H1 (cell line): ENCODE data around the gene ABCC4.

Experiments
- CEBPB ChIP-seq: IDR thresholded peaks from 2 replicates; pipeline ENCODE4 v1.6.1; 2012; ENCODE audit warnings: low read depth, low read length
- CTCF ChIP-seq, 3 experiments: IDR thresholded peaks; 1 replicate in 2 of 3; 2 replicates in 1 of 3; pipeline versions ENCODE4 v1.5.1 to v1.6.1; 2011; ENCODE audit warnings: low read length in 3 of 3, mild to moderate bottlenecking in 3 of 3, inconsistent platforms in 2 of 3, low read depth in 1 of 3, moderate library complexity in 1 of 3; ENCODE audit not compliant: insufficient read depth in 1 of 3; ENCODE audit errors: control extremely low read depth in 1 of 3
- EP300 ChIP-seq, 2 experiments: IDR thresholded peaks; 1 replicate in 1 of 2; 2 replicates in 1 of 2; pipeline ENCODE4 v1.6.1; 2011 to 2012; ENCODE audit warnings: low read depth in 2 of 2, low read length in 2 of 2, mild to moderate bottlenecking in 2 of 2, borderline replicate concordance in 1 of 2, inconsistent platforms in 1 of 2, moderate library complexity in 1 of 2
- POLR2AphosphoS5 ChIP-seq: IDR thresholded peaks from 2 replicates; pipeline ENCODE4 v1.6.1; 2011; ENCODE audit warnings: low read depth, low read length
- RFX5 ChIP-seq: IDR thresholded peaks from 2 replicates; pipeline ENCODE4 v1.6.1; 2011; ENCODE audit warnings: low read depth, low read length, improper control_type of control experiment, borderline replicate concordance
- SRF ChIP-seq: IDR thresholded peaks from 2 replicates; pipeline ENCODE4 v1.6.1; 2011; ENCODE audit warnings: mild to moderate bottlenecking, low read depth, low read length, moderate library complexity

- TF ChIP-seq SRF (no peak), RFX5 (no peak), CTCF (IDR thresholded peaks at IDR 0.05; ENCODE audit: control extremely low read depth in 1 of 3, insufficient read depth in 1 of 3, low read depth in 1 of 3, low read length in 3 of 3) (no peak), POLR2AphosphoS5 (no peak), CEBPB (no peak), EP300 (IDR thresholded peaks at IDR 0.05; ENCODE audit: borderline replicate concordance in 1 of 2, low read depth in 2 of 2, low read length in 2 of 2) (no peak)
Observed at GRCh38 chr13:95195146-95195545, 106.1 kb downstream of the ABCC4 start.
